Cardiac muscle cell (in vitro differentiated cells and primary cell): ENCODE results near the gene CD80. TPM values are rescaled to one million over a fixed set of nuclear protein-coding genes. Genes with fewer than 3 reads are reported as not detected.

Source experiments
- DNase-seq, 2 donors: peaks; one replicate each; pipeline versions ENCODE4 v3.0.0 to v3.0.0-alpha.2; 2010 to 2017; ENCODE audit warnings: low read depth in 1 of 2, low spot score in 1 of 2
- H3K27ac ChIP-seq: fragments of 200-600 bp; sonication (generic); 2 replicates; pipeline ENCODE4 v1.5.1; 2016
- H3K27me3 ChIP-seq: fragments of 200-600 bp; sonication (generic); 2 replicates; pipeline ENCODE4 v1.6.0; 2016; ENCODE audit warnings: control low read depth
- H3K36me3 ChIP-seq: fragments of 200-600 bp; sonication (generic); 2 replicates; pipeline ENCODE4 v1.5.1; 2016; ENCODE audit warnings: control low read depth
- H3K4me1 ChIP-seq: fragments of 200-600 bp; sonication (generic); 2 replicates; pipeline ENCODE4 v1.8.1; 2017; ENCODE audit warnings: low read depth, mild to moderate bottlenecking, mixed run types
- H3K4me3 ChIP-seq: fragments of 200-600 bp; sonication (generic); 2 replicates; pipeline ENCODE4 v1.5.1; 2016; ENCODE audit warnings: mild to moderate bottlenecking
- H3K9me3 ChIP-seq: fragments of 200-600 bp; sonication (generic); 2 replicates; pipeline ENCODE4 v1.5.1; 2017; ENCODE audit warnings: low read depth, mild to moderate bottlenecking, control low read depth
- CTCF ChIP-seq: IDR thresholded peaks from 2 replicates; pipeline ENCODE4 v1.5.1; 2012; ENCODE audit warnings: low read depth, mild to moderate bottlenecking, low read length
- polyA plus RNA-seq: library from polyadenylated mRNA; unstranded; fragments of >200 nt; fragmentation: Nextera tagmentation; extraction: Ambion mirVana; gene quantifications from 2 replicates; pipeline ENCODE4 v1.2.1, GENCODE V29; 2016
- total RNA-seq: library from RNA; depleted of rRNA; stranded (reverse); fragments of >200 nt; gene quantifications from 2 replicates; pipeline ENCODE4 v1.2.3, GENCODE V29; 2016

CD80 gene
- total and polyA plus RNA-seq, 2 experiments from 2014 or later, result 0.39 TPM; not detected in 1

GRCh38 chr3:119492810-119493209 is 66.6 kb downstream of the CD80 start:
- Histone ChIP-seq H3K36me3 (peaks cover 10% of the 10 kb centered on the region), H3K27ac (no peak overlapping the region), H3K9me3 (no peaks in the 10 kb centered on the region), H3K27me3 (no peaks in the 10 kb centered on the region), H3K4me1 (no peaks in the 10 kb centered on the region), H3K4me3 (no peak overlapping the region)
- DNase-seq, result no peak
- no peak for TF ChIP-seq CTCF

- H3K9me3 ChIP-seq, result no peaks in the 10 kb centered on the region
- TF ChIP-seq CTCF, result no peak
Observed at GRCh38 chr3:119492128-119492527, 67.3 kb downstream of the CD80 start.

GRCh38 chr3:119490153-119490552 is 69.3 kb downstream of the CD80 start:
- Histone ChIP-seq H3K4me3 (no peak overlapping the region), H3K36me3 (peaks cover 22% of the 10 kb centered on the region), H3K4me1 (no peaks in the 10 kb centered on the region), H3K27ac (peak overlapping the region; percentile 30), H3K9me3 (no peaks in the 10 kb centered on the region), H3K27me3 (no peaks in the 10 kb centered on the region)
- no peak for TF ChIP-seq CTCF
- DNase-seq, result peak in 1 of 2 donors; percentile 9

More at GRCh38 chr3:119492128-119492527, 67.3 kb downstream of the CD80 start:
- no peak for DNase-seq
- no peak overlapping the region for H3K4me3 ChIP-seq
- peaks cover 11% of the 10 kb centered on the region for H3K36me3 ChIP-seq
- no peaks in the 10 kb centered on the region for H3K4me1 ChIP-seq
- no peak overlapping the region for H3K27ac ChIP-seq
- no peaks in the 10 kb centered on the region for H3K27me3 ChIP-seq

GRCh38 chr3:119485563-119485962 is 73.9 kb downstream of the CD80 start:
- no peak for TF ChIP-seq CTCF
- no peaks in the 10 kb centered on the region for H3K9me3 ChIP-seq
- H3K4me1 ChIP-seq, result no peaks in the 10 kb centered on the region
- H3K27ac ChIP-seq, result no peak overlapping the region
- H3K4me3 ChIP-seq, result no peak overlapping the region
- no peaks in the 10 kb centered on the region for H3K27me3 ChIP-seq
- H3K36me3 ChIP-seq, result peaks cover 25% of the 10 kb centered on the region
- no peak for DNase-seq

GRCh38 chr3:119483101-119483500 is 76.3 kb downstream of the CD80 start:
- Histone ChIP-seq H3K4me1 (no peaks in the 10 kb centered on the region), H3K27ac (no peak overlapping the region), H3K36me3 (peaks cover 31% of the 10 kb centered on the region), H3K27me3 (no peaks in the 10 kb centered on the region), H3K4me3 (no peak overlapping the region), H3K9me3 (no peaks in the 10 kb centered on the region)
- DNase-seq, result no peak
- no peak for TF ChIP-seq CTCF

GRCh38 chr3:119481079-119481478 is 78.3 kb downstream of the CD80 start:
- no peak for TF ChIP-seq CTCF
- no peaks in the 10 kb centered on the region for H3K27me3 ChIP-seq
- H3K27ac ChIP-seq, result no peak overlapping the region
- H3K4me1 ChIP-seq, result no peaks in the 10 kb centered on the region
- no peak overlapping the region for H3K4me3 ChIP-seq
- H3K36me3 ChIP-seq, result peaks cover 24% of the 10 kb centered on the region
- DNase-seq, result no peak
- no peaks in the 10 kb centered on the region for H3K9me3 ChIP-seq
